Gastrocnemius medialis (tissue), 4 donors: Measurements from ENCODE around the gene THNSL1. TPM values are rescaled to one million over a fixed set of nuclear protein-coding genes. Genes with fewer than 3 reads are reported as not detected.
"Not testable (repeated sequence)": the region's sequence is repeated elsewhere in the genome, so short reads cannot be mapped to it uniquely, and the experiment has no call there.

Source experiments
- ATAC-seq, 2 donors: fragments of 150-250 bp; one replicate each; pipeline ENCODE4 v1.9.1; 2016
- DNase-seq, 2 donors: peaks; one replicate each; pipeline ENCODE4 v3.0.0-alpha.2; 2019
- H3K27ac ChIP-seq, 4 donors: fragments of 200-600 bp; sonication (generic); 1 replicate in 1 of 4; 2 replicates in 3 of 4; pipeline ENCODE4 v1.5.1; 2016 to 2018; ENCODE audit warnings: mild to moderate bottlenecking in 2 of 4, moderate library complexity in 1 of 4
- H3K27me3 ChIP-seq, 3 donors: fragments of 200-600 bp; sonication (generic) in 2 of 3; 1 replicate in 1 of 3; 2 replicates in 2 of 3; pipeline versions ENCODE4 v1.5.1 to v1.6.0; 2016 to 2019; ENCODE audit warnings: mild to moderate bottlenecking in 1 of 3, moderate library complexity in 1 of 3
- H3K36me3 ChIP-seq, 2 donors: fragments of 200-600 bp; sonication (generic) in 1 of 2; one replicate each; pipeline ENCODE4 v1.5.1; 2017 to 2018
- H3K4me1 ChIP-seq, 2 donors: fragments of 200-600 bp; sonication (generic) in 1 of 2; one replicate each; pipeline ENCODE4 v1.5.1; 2016 to 2017; ENCODE audit warnings: mild to moderate bottlenecking in 2 of 2
- H3K4me3 ChIP-seq, 4 donors: fragments of 200-600 bp; sonication (generic) in 3 of 4; 1 replicate in 1 of 4; 2 replicates in 3 of 4; pipeline ENCODE4 v1.5.1; 2016 to 2019; ENCODE audit warnings: mild to moderate bottlenecking in 2 of 4
- H3K9me3 ChIP-seq, 3 donors: fragments of 200-600 bp; sonication (generic) in 2 of 3; 1 replicate in 1 of 3; 2 replicates in 2 of 3; pipeline ENCODE4 v1.5.1; 2016 to 2019
- CTCF ChIP-seq, 5 experiments: fragments of 450-650 bp in 3 of 5; fragments of 200-600 bp in 2 of 5; sonication (generic) in 2 of 5; IDR thresholded peaks in 4 of 5; conservative IDR thresholded peaks in 1 of 5; 1 replicate in 4 of 5; 2 replicates in 1 of 5; pipeline ENCODE4 v1.5.1; 2016 to 2019; ENCODE audit warnings: antibody characterized with exemption in 5 of 5, mild to moderate bottlenecking in 3 of 5, moderate library complexity in 3 of 5
- POLR2A ChIP-seq, 2 donors: fragments of 450-650 bp; IDR thresholded peaks; one replicate each; pipeline ENCODE4 v1.6.1; 2017; ENCODE audit warnings: antibody characterized with exemption in 2 of 2, mild to moderate bottlenecking in 2 of 2, moderate library complexity in 2 of 2
- in situ Hi-C, 4 donors: fragments of 200-750 bp; cut with MboI; loops; one replicate each; pipeline versions ENCODE4 v1.15.0 to v1.8.0; 2017; ENCODE audit warnings: low sequenced_read_pairs in 4 of 4
- intact Hi-C: fragments of 100-400 bp; cut with DNase I; formaldehyde crosslinking; loops from one replicate; pipeline ENCODE4 v1.15.1; 2023; ENCODE audit warnings: low total_unique reads
- total RNA-seq, 4 donors: library from RNA; depleted of rRNA; stranded (reverse); fragments of >200 nt; gene quantifications; one replicate each; pipeline versions ENCODE4 v1.1.0 to v1.2.3, GENCODE V29; 2016

THNSL1 gene
- 1 to 10 TPM in 3 of 4 donors, under 1 TPM in 1; 0.82 to 2.0 (median 1.7) TPM for total RNA-seq

GRCh38 chr10:25016376-25017153 lies at the start of gene THNSL1:
Gene THNSL1, plus strand, starts transcription at chr10:25016612. Its CDS starts 6,612 bp downstream, at chr10:25023224.
- H3K36me3 ChIP-seq, result no peaks in the 10 kb centered on the region
- ATAC-seq, result peak; percentile 94 to 98
- H3K4me3 ChIP-seq, result peak within 1 kb of the TSS; percentile 78 to 87 (median 83)
- H3K27me3 ChIP-seq, result no peaks in the 10 kb centered on the region
- intact Hi-C loops (loop anchor here (1.0 to 10.0 kb wide), 4 partner anchors 66 to 812 kb away; partner anchors contain the start of gene KIAA1217), in situ Hi-C loops (no loop called here)
- H3K9me3 ChIP-seq, result no peaks in the 10 kb centered on the region
- no peak for TF ChIP-seq CTCF (IDR thresholded peaks at IDR 0.05 in 4 of 5, conservative IDR thresholded peaks at IDR 0.05 in 1 of 5)
- peak; percentile 80 to 94 for TF ChIP-seq POLR2A (IDR thresholded peaks at IDR 0.05)
- DNase-seq, result peak; percentile 97 to 99
- H3K4me1 ChIP-seq, result peaks cover 13 to 16% of the 10 kb centered on the region in 2 donors
- peak within 1 kb of the TSS; percentile 90 to 94 (median 92) for H3K27ac ChIP-seq

DNA sequence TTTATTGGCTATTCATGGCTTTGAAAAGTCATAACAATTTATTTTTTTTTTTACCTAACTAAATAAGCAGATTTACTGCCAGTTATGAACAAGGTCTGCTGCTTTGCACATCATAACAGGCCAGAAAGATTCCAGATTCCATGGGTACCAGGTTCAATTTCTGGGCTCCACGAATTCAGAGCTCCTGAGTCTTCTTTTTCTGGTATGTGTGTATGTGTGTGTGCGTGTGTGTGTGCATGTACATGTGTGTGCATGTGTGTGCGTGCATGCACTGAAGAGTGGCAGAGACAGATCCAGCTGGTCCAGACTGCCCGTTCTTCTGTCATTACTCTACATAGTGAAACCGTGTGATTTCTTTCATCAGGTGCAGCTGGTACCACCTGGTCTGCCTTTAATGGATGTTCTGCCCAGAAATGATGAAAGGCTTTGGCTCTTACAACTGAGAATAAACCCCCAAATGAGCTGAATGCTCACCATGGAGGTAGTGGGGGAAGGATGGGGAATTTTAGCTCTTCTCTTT lies 49.4 kb upstream of the THNSL1 start:
- in situ Hi-C loops, result no loop called here
- Histone ChIP-seq H3K4me1 (peaks cover 0 to 3% of the 10 kb centered on the region in 2 donors), H3K36me3 (no peaks in the 10 kb centered on the region), H3K27ac (no peak overlapping the region), H3K4me3 (no peak overlapping the region), H3K27me3 (no peaks in the 10 kb centered on the region), H3K9me3 (no peaks in the 10 kb centered on the region)
- intact Hi-C loops, result no loop called here
- DNase-seq (no peak), ATAC-seq (no peak)
- TF ChIP-seq POLR2A (IDR thresholded peaks at IDR 0.05) (no peak), CTCF (IDR thresholded peaks at IDR 0.05 in 4 of 5, conservative IDR thresholded peaks at IDR 0.05 in 1 of 5) (no peak)

DNA sequence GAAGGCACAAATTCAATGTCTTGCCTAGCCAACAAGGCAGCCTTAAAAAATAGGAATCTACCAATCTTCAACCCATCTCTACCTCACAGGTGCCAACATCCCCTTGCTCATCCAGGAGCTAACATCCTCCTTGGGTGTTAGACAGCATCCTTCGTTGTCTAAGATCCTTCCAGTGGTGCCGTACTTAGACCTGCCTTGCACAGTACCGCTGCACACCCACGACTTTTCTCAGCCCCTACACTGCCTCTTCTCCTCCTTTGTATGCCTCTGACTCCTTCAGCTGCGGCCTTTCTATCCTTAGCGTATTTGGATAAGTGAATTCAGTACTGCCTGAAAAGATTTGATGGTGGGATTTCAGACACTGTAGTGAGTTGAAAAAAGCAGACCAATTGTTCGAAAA lies 48.1 kb upstream of the THNSL1 start:
- ATAC-seq (no peak), DNase-seq (no peak)
- TF ChIP-seq POLR2A (IDR thresholded peaks at IDR 0.05), result no peak
- TF ChIP-seq CTCF (IDR thresholded peaks at IDR 0.05 in 4 of 5, conservative IDR thresholded peaks at IDR 0.05 in 1 of 5), result no peak
- peaks cover 0 to 3% of the 10 kb centered on the region in 2 donors for H3K4me1 ChIP-seq
- no peak overlapping the region for H3K4me3 ChIP-seq
- H3K36me3 ChIP-seq, result no peaks in the 10 kb centered on the region
- no peaks in the 10 kb centered on the region for H3K27me3 ChIP-seq
- in situ Hi-C loops, result no loop called here
- intact Hi-C loops, result no loop called here
- no peak overlapping the region for H3K27ac ChIP-seq
- no peaks in the 10 kb centered on the region for H3K9me3 ChIP-seq

GRCh38 chr10:24968951-24969350 lies 47.5 kb upstream of the THNSL1 start:
- H3K36me3 ChIP-seq, in situ Hi-C loops, H3K4me3 ChIP-seq, H3K27ac ChIP-seq, ATAC-seq, H3K4me1 ChIP-seq, intact Hi-C loops, DNase-seq, H3K9me3 ChIP-seq, H3K27me3 ChIP-seq: not testable (repeated sequence)

DNA sequence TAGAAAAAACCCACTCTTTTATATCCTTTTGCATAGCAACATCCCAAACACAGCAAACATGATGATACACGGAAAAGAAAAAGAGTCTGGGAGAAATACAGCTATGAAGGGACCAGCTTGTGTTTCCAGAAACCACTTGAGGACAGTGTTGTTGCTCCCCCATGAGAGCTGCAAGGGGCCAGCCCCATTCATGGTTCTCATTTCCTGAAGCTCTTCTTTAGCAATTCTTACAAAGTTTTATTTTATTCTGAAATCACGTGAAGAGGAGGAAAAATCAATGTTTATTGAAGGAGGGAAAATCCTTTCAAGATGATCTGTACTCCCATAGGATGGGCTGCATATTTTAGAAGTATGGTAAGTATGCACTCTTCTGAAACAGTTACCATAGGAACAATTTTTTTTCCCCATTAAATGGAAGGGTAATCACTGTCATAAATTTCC lies 46.6 kb upstream of the THNSL1 start:
- DNase-seq (no peak), ATAC-seq (no peak)
- in situ Hi-C loops, result no loop called here
- Histone ChIP-seq H3K4me3 (no peak overlapping the region), H3K4me1 (peaks cover 0 to 3% of the 10 kb centered on the region in 2 donors), H3K9me3 (no peaks in the 10 kb centered on the region), H3K27me3 (no peaks in the 10 kb centered on the region), H3K36me3 (no peaks in the 10 kb centered on the region), H3K27ac (no peak overlapping the region)
- intact Hi-C loops, result no loop called here
- TF ChIP-seq CTCF (IDR thresholded peaks at IDR 0.05 in 4 of 5, conservative IDR thresholded peaks at IDR 0.05 in 1 of 5) (no peak), POLR2A (IDR thresholded peaks at IDR 0.05) (no peak)
